ENCODE results near the gene CCNQ.

DNA sequence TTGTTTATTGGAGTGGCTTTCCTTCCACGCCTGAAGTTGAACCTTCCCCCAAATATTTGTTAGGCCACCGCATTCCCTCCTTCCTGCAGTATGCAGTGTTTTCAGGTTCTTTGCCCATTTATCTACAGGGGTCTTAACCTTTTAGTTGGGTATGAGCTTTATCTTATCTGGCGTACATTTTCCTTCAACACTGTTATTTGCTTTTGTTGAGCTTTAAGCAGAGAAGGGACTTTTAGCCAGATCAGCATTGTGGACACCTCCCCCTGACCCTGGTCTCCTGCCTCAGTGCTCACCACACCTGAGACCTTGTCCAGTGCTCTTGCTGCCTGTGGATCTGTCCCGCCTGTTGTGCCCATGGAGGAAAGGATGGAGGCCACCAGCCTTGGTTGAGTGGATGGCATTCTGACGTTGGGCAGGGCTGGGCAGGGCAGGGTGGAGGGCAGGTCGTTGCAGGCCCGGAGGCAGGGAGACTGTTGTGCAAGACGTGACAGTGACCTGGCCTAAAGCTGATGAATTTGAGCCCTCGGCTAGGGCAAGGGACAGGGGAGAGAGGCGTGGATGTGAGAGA lies 47.1 kb upstream of the CCNQ start:
- TF ChIP-seq POLR2A (IDR thresholded peaks at IDR 0.05; ENCODE audit: low read depth, low read length) (no peak), CTCF (IDR thresholded peaks at IDR 0.05; ENCODE audit: extremely low read depth in 1 of 2, insufficient read depth in 1 of 2, low read depth in 1 of 2, low read length in 2 of 2) (no peak), JUN (IDR thresholded peaks at IDR 0.05; ENCODE audit: borderline replicate concordance, insufficient read depth, insufficient read length, low read depth) (no peak), EZH2 (IDR thresholded peaks at IDR 0.05; ENCODE audit: borderline replicate concordance, low read depth, low read length, severe bottlenecking) (no peak), POLR2AphosphoS5 (IDR thresholded peaks at IDR 0.05; ENCODE audit: insufficient read depth, low read depth, low read length) (no peak), MAX (IDR thresholded peaks at IDR 0.05; ENCODE audit: insufficient read depth, insufficient read length) (no peak), GATA2 (IDR thresholded peaks at IDR 0.05; ENCODE audit: insufficient read depth, insufficient read length, low read depth, low read length) (no peak), FOS (IDR thresholded peaks at IDR 0.05; ENCODE audit: borderline replicate concordance, insufficient read depth, low read length) (no peak), MYC (IDR thresholded peaks at IDR 0.05; ENCODE audit: low read depth, low read length) (no peak)
